ENCODE measurements around the gene TANGO2. TPM values are rescaled to one million over a fixed set of nuclear protein-coding genes. Genes with fewer than 3 reads are reported as not detected.

TANGO2 gene
- total RNA-seq, 1 experiment from 2014 or later: 33.5 TPM

GRCh38 chr22:20004464-20004863 is 16.4 kb upstream of the TANGO2 start:
- CTCF ChIA-PET: no interaction called here

GRCh38 chr22:20008221-20008995 is 12.5 kb upstream of the TANGO2 start:
- DNase-seq: no peak
- TF ChIP-seq CTCF (IDR thresholded peaks at IDR 0.05; ENCODE audit: unreplicated experiment): no peak
- no peaks in the 10 kb centered on the region for H3K4me1 Mint-ChIP-seq (ENCODE audit: low read depth, unreplicated experiment)
- intact Hi-C loops (cut with micrococcal nuclease; ENCODE audit: unreplicated experiment): no loop called here
- CTCF ChIA-PET: no interaction called here
- H3K4me3 Mint-ChIP-seq (ENCODE audit: low read depth, unreplicated experiment): no peak overlapping the region
- BruUV-seq (replicated peaks): no TSS peak
- H3K36me3 Mint-ChIP-seq (ENCODE audit: insufficient read depth, unreplicated experiment): peaks cover 5% of the 10 kb centered on the region
- peaks cover 6% of the 10 kb centered on the region for H3K9me3 Mint-ChIP-seq (ENCODE audit: low read depth, unreplicated experiment)
- H3K27ac Mint-ChIP-seq (ENCODE audit: unreplicated experiment): no peak overlapping the region
- no peaks in the 10 kb centered on the region for H3K27me3 Mint-ChIP-seq (ENCODE audit: unreplicated experiment)

More at GRCh38 chr22:20004464-20004863, 16.4 kb upstream of the TANGO2 start:
- DNase-seq: no peak
- Mint-ChIP-seq H3K27ac (ENCODE audit: unreplicated experiment) (no peak overlapping the region), H3K4me3 (ENCODE audit: low read depth, unreplicated experiment) (no peak overlapping the region), H3K9me3 (ENCODE audit: low read depth, unreplicated experiment) (peaks cover 10% of the 10 kb centered on the region), H3K27me3 (ENCODE audit: unreplicated experiment) (no peaks in the 10 kb centered on the region), H3K36me3 (ENCODE audit: insufficient read depth, unreplicated experiment) (peaks cover 5% of the 10 kb centered on the region), H3K4me1 (ENCODE audit: low read depth, unreplicated experiment) (no peaks in the 10 kb centered on the region)
- no peak for TF ChIP-seq CTCF (IDR thresholded peaks at IDR 0.05; ENCODE audit: unreplicated experiment)
- intact Hi-C loops (cut with micrococcal nuclease; ENCODE audit: unreplicated experiment): no loop called here
- BruUV-seq (replicated peaks): no TSS peak

- Mint-ChIP-seq H3K4me1 (ENCODE audit: low read depth, unreplicated experiment) (no peaks in the 10 kb centered on the region), H3K27ac (ENCODE audit: unreplicated experiment) (no peak overlapping the region), H3K9me3 (ENCODE audit: low read depth, unreplicated experiment) (peaks cover 3% of the 10 kb centered on the region), H3K4me3 (ENCODE audit: low read depth, unreplicated experiment) (no peak overlapping the region), H3K36me3 (ENCODE audit: insufficient read depth, unreplicated experiment) (peaks cover 5% of the 10 kb centered on the region), H3K27me3 (ENCODE audit: unreplicated experiment) (no peaks in the 10 kb centered on the region)
- intact Hi-C loops (cut with micrococcal nuclease; ENCODE audit: unreplicated experiment): no loop called here
- CTCF ChIA-PET: no interaction called here
- no peak for DNase-seq
- TF ChIP-seq CTCF (IDR thresholded peaks at IDR 0.05; ENCODE audit: unreplicated experiment): no peak
- BruUV-seq (replicated peaks): no TSS peak
Observed at GRCh38 chr22:20009018-20009491, 11.9 kb upstream of the TANGO2 start.

- BruUV-seq (replicated peaks): no TSS peak
- no peak overlapping the region for H3K4me3 Mint-ChIP-seq (ENCODE audit: low read depth, unreplicated experiment)
- peaks cover 2% of the 10 kb centered on the region for H3K9me3 Mint-ChIP-seq (ENCODE audit: low read depth, unreplicated experiment)
- no peak for TF ChIP-seq CTCF (IDR thresholded peaks at IDR 0.05; ENCODE audit: unreplicated experiment)
- peaks cover 5% of the 10 kb centered on the region for H3K36me3 Mint-ChIP-seq (ENCODE audit: insufficient read depth, unreplicated experiment)
- DNase-seq: no peak
- CTCF ChIA-PET: interaction anchor here (0.9 kb wide), 1 partner anchor 18 kb away, joined by 3 read pairs; no protein-coding TSS in a partner anchor
- no peaks in the 10 kb centered on the region for H3K27me3 Mint-ChIP-seq (ENCODE audit: unreplicated experiment)
- H3K4me1 Mint-ChIP-seq (ENCODE audit: low read depth, unreplicated experiment): peaks cover under 1% of the 10 kb centered on the region
- H3K27ac Mint-ChIP-seq (ENCODE audit: unreplicated experiment): no peak overlapping the region
- intact Hi-C loops (cut with micrococcal nuclease; ENCODE audit: unreplicated experiment): loop anchor here (5.0 kb wide), 1 partner anchor 37 kb away; no protein-coding TSS in a partner anchor
Observed at GRCh38 chr22:20009582-20010306, 11.2 kb upstream of the TANGO2 start.

Data from Calu3 (cell line).